Activated B cell treated with CpG ODN at 0.5 μM for 24 hours (primary cell): ENCODE results near the gene ZNF43. TPM values are rescaled to one million over a fixed set of nuclear protein-coding genes. Genes with fewer than 3 reads are reported as not detected.
"Not testable (repeated sequence)": the region's sequence is repeated elsewhere in the genome, so short reads cannot be mapped to it uniquely, and the experiment has no call there.

Source experiments
- ATAC-seq: fragments of 200-7000 bp; cut with Tn5 transposase; one replicate; pipeline ENCODE4 v1.10.0; 2021; ENCODE audit warnings: low read depth, mild to moderate bottlenecking, moderate library complexity
- CTCF ChIA-PET: fragments of 350-600 bp; sonication (Branson Sonifier 250); formaldehyde crosslinking; loops from one replicate; lab custom pipeline; 2021; ENCODE audit warnings: antibody characterized with exemption; lab: Charles Lee
- POLR2A ChIA-PET: fragments of 350-600 bp; sonication (Branson Sonifier 250); formaldehyde crosslinking; loops from one replicate; lab custom pipeline; 2021; ENCODE audit warnings: antibody characterized with exemption; lab: Charles Lee
- DNase-seq: peaks from one replicate; pipeline ENCODE4 v3.0.0; 2022
- H3K27ac Mint-ChIP-seq: one replicate; pipeline ENCODE4 v1.8.0; 2020; ENCODE audit warnings: mixed read lengths
- H3K27me3 Mint-ChIP-seq: one replicate; pipeline ENCODE4 v1.8.0; 2021; ENCODE audit warnings: mixed read lengths
- H3K36me3 Mint-ChIP-seq: one replicate; pipeline ENCODE4 v1.8.0; 2021; ENCODE audit warnings: low read depth, mixed read lengths
- H3K4me1 Mint-ChIP-seq: one replicate; pipeline ENCODE4 v1.8.0; 2021; ENCODE audit warnings: mixed read lengths
- H3K4me3 Mint-ChIP-seq: one replicate; pipeline ENCODE4 v1.8.0; 2020; ENCODE audit warnings: mild to moderate bottlenecking, mixed read lengths
- H3K9me3 Mint-ChIP-seq: one replicate; pipeline ENCODE4 v1.8.0; 2020; ENCODE audit warnings: mixed read lengths
- CTCF ChIP-seq: fragments of 200-600 bp; IDR thresholded peaks from one replicate; pipeline ENCODE4 v1.8.0; 2022; ENCODE audit warnings: antibody characterized with exemption, mild to moderate bottlenecking
- intact Hi-C: fragments of 100-400 bp; cut with micrococcal nuclease; formaldehyde crosslinking; loops from one replicate; pipeline ENCODE4 v1.15.1; 2024
- total RNA-seq: library from RNA; stranded (reverse); gene quantifications from 2 replicates; pipeline ENCODE4 v1.2.3, GENCODE V29; 2022

Gene ZNF43
- total RNA-seq, 1 donor from 2014 or later: 52.4 TPM

- no peak for TF ChIP-seq CTCF
- POLR2A ChIA-PET: no interaction called here
- H3K27me3 Mint-ChIP-seq: no peaks in the 10 kb centered on the region
- DNase-seq (no peak), ATAC-seq (no peak)
- H3K4me3 Mint-ChIP-seq: no peak overlapping the region
- CTCF ChIA-PET: no interaction called here
- no peaks in the 10 kb centered on the region for H3K4me1 Mint-ChIP-seq
- H3K27ac Mint-ChIP-seq: no peak overlapping the region
- H3K36me3 Mint-ChIP-seq: peaks cover 90% of the 10 kb centered on the region
- H3K9me3 Mint-ChIP-seq: peaks cover 33% of the 10 kb centered on the region
- intact Hi-C loops: no loop called here
These were observed 23.5 kb downstream of the ZNF43 start for GRCh38 chr19:21812448-21812847.

- Mint-ChIP-seq H3K36me3 (peaks cover 58% of the 10 kb centered on the region), H3K9me3 (peaks cover 33% of the 10 kb centered on the region)
- ATAC-seq, H3K27ac Mint-ChIP-seq, CTCF ChIA-PET, H3K27me3 Mint-ChIP-seq, H3K4me1 Mint-ChIP-seq, intact Hi-C loops, POLR2A ChIA-PET, DNase-seq, H3K4me3 Mint-ChIP-seq: not testable (repeated sequence)
These were observed 27.5 kb downstream of the ZNF43 start for GRCh38 chr19:21808400-21809000.

- no peak for TF ChIP-seq CTCF
- Mint-ChIP-seq H3K27ac (no peak overlapping the region), H3K27me3 (no peaks in the 10 kb centered on the region), H3K4me1 (no peaks in the 10 kb centered on the region), H3K4me3 (no peak overlapping the region), H3K36me3 (no peaks in the 10 kb centered on the region), H3K9me3 (peaks cover 9% of the 10 kb centered on the region)
- no peak for DNase-seq
- intact Hi-C loops: no loop called here
- CTCF ChIA-PET: no interaction called here
- no peak for ATAC-seq
- POLR2A ChIA-PET: no interaction called here
These were observed 46.4 kb downstream of the ZNF43 start for GRCh38 chr19:21789466-21790085.

- ATAC-seq: no peak
- Mint-ChIP-seq H3K4me3 (no peak overlapping the region), H3K27ac (no peak overlapping the region), H3K36me3 (no peaks in the 10 kb centered on the region), H3K4me1 (no peaks in the 10 kb centered on the region), H3K27me3 (no peaks in the 10 kb centered on the region), H3K9me3 (peaks cover 7% of the 10 kb centered on the region)
- CTCF ChIA-PET: no interaction called here
- POLR2A ChIA-PET: no interaction called here
- intact Hi-C loops: no loop called here
- no peak for DNase-seq
- TF ChIP-seq CTCF: no peak
These were observed 49.0 kb downstream of the ZNF43 start for GRCh38 chr19:21786936-21787335.

GRCh38 chr19:21775792-21776191, 60.2 kb downstream of the ZNF43 start:
- H3K27me3 Mint-ChIP-seq, H3K9me3 Mint-ChIP-seq, DNase-seq, H3K27ac Mint-ChIP-seq, intact Hi-C loops, POLR2A ChIA-PET, CTCF ChIA-PET, ATAC-seq, H3K4me3 Mint-ChIP-seq, H3K36me3 Mint-ChIP-seq, H3K4me1 Mint-ChIP-seq: not testable (repeated sequence)

- Mint-ChIP-seq H3K27me3 (no peaks in the 10 kb centered on the region), H3K27ac (peak within 1 kb of the TSS; percentile 88), H3K9me3 (no peaks in the 10 kb centered on the region), H3K4me3 (peak within 1 kb of the TSS; percentile 95), H3K36me3 (peaks cover 27% of the 10 kb centered on the region), H3K4me1 (peaks cover 18% of the 10 kb centered on the region)
- POLR2A ChIA-PET: interaction anchor here (0.6 to 3.5 kb wide), 15 partner anchors 57 to 1901 kb away, joined by 3 to 44 read pairs (median 4); partner anchors contain the start of genes ZNF253, ZNF257, ZNF429 and ZNF43
- intact Hi-C loops: loop anchor here (1.0 to 10.0 kb wide), 10 partner anchors 69 to 1918 kb away; partner anchors contain the start of genes ZNF429, ZNF43, ZNF431 and ZNF675
- peak; percentile 70 for DNase-seq
- ATAC-seq: peak; percentile 98
- no peak for TF ChIP-seq CTCF
- CTCF ChIA-PET: interaction anchor here (1.0 kb wide), 1 partner anchor 85 kb away, joined by 3 read pairs; no protein-coding TSS in a partner anchor
These were observed 68.7 kb downstream of the ZNF43 start, which contains the start of gene ZNF100 for GRCh38 chr19:21767065-21767800. TSS of gene ZNF100 (minus strand) at chr19:21767579. CDS start at chr19:21767429, 150 bp downstream.

GRCh38 chr19:21766705-21767064, 69.3 kb downstream of the ZNF43 start:
- ATAC-seq, DNase-seq, CTCF ChIA-PET, H3K9me3 Mint-ChIP-seq, H3K27me3 Mint-ChIP-seq: not testable (repeated sequence)
- Mint-ChIP-seq H3K27ac (peak overlapping the region; percentile 88), H3K4me1 (peaks cover 18% of the 10 kb centered on the region), H3K4me3 (peak overlapping the region; percentile 95), H3K36me3 (peaks cover 33% of the 10 kb centered on the region)
- POLR2A ChIA-PET: interaction anchor here (1.0 to 3.5 kb wide), 7 partner anchors 69 to 1901 kb away, joined by 4 to 44 read pairs (median 5); partner anchors contain the start of genes ZNF253, ZNF429, ZNF43 and ZNF66
- intact Hi-C loops: loop anchor here (1.0 to 10.0 kb wide), 10 partner anchors 70 to 1918 kb away; partner anchors contain the start of genes ZNF429, ZNF43, ZNF431 and ZNF675
